Fibroblast of skin of right biceps (primary cell): ENCODE results near the gene PADI3.

ENCODE experiments used
- DNase-seq: peaks from one replicate; pipeline ENCODE4 v3.0.0-alpha.2; 2013

Gene PADI3

GRCh38 chr1:17276568-17276967 is 27.7 kb downstream of the PADI3 start:
- peak; percentile 36 for DNase-seq

- no peak for DNase-seq
These were observed 28.7 kb downstream of the PADI3 start for GRCh38 chr1:17277511-17278159.

- no peak for DNase-seq
These were observed 30.3 kb downstream of the PADI3 start for GRCh38 chr1:17278996-17279830.

GRCh38 chr1:17280436-17280835 is 31.5 kb downstream of the PADI3 start:
- no peak for DNase-seq

GRCh38 chr1:17280894-17281293 is 32.0 kb downstream of the PADI3 start:
- DNase-seq: no peak

- no peak for DNase-seq
These were observed 32.9 kb downstream of the PADI3 start for GRCh38 chr1:17281775-17282181.

GRCh38 chr1:17282836-17283235 is 33.9 kb downstream of the PADI3 start:
- no peak for DNase-seq

GRCh38 chr1:17286646-17287045 is 37.7 kb downstream of the PADI3 start:
- no peak for DNase-seq

GRCh38 chr1:17287130-17287776 is 38.4 kb downstream of the PADI3 start:
- peak; percentile 82 for DNase-seq

- peak; percentile 65 for DNase-seq
These were observed 40.8 kb downstream of the PADI3 start for GRCh38 chr1:17289721-17290120.

GRCh38 chr1:17290553-17290952 is 41.7 kb downstream of the PADI3 start:
- no peak for DNase-seq

- DNase-seq: no peak
These were observed 43.6 kb downstream of the PADI3 start for GRCh38 chr1:17292299-17293160.

- DNase-seq: no peak
These were observed 45.0 kb downstream of the PADI3 start for GRCh38 chr1:17293681-17294425.

- no peak for DNase-seq
These were observed 46.4 kb downstream of the PADI3 start for GRCh38 chr1:17295292-17295691.

GRCh38 chr1:17296086-17296485 is 47.2 kb downstream of the PADI3 start:
- DNase-seq: no peak

- no peak for DNase-seq
These were observed 49.1 kb downstream of the PADI3 start for GRCh38 chr1:17297991-17298390.

- no peak for DNase-seq
These were observed 52.9 kb downstream of the PADI3 start for GRCh38 chr1:17301767-17302166.

GRCh38 chr1:17304151-17304825 is 55.4 kb downstream of the PADI3 start:
- DNase-seq: no peak

GRCh38 chr1:17304826-17305175 is 55.9 kb downstream of the PADI3 start:
- no peak for DNase-seq

GRCh38 chr1:17305576-17306095 is 56.7 kb downstream of the PADI3 start:
- no peak for DNase-seq

- no peak for DNase-seq
These were observed 57.5 kb downstream of the PADI3 start for GRCh38 chr1:17306407-17306806.
